Endothelial cell of umbilical vein (primary cell): ENCODE measurements around the gene EIF4B. TPM values are rescaled to one million over a fixed set of nuclear protein-coding genes. Genes with fewer than 3 reads are reported as not detected.

Source experiments
- BruUV-seq: library from RNA; stranded (reverse); fragments of 400-500 nt; replicated peaks from 2 replicates; lab custom pipeline; 2021; lab: Mats Ljungman, UMichigan
- CTCF ChIA-PET: fragments of 300-600, 350-600 bp; sonication (Branson Sonifier 250); formaldehyde crosslinking; loops from one replicate; lab custom pipeline; 2021; ENCODE audit warnings: antibody characterized with exemption, inconsistent platforms; lab: Charles Lee
- POLR2A ChIA-PET: fragments of 300-600, 350-600 bp; sonication (Branson Sonifier 250); formaldehyde crosslinking; loops from one replicate; lab custom pipeline; 2021; ENCODE audit warnings: antibody characterized with exemption, inconsistent platforms; lab: Charles Lee
- DNase-seq: peaks from one replicate; pipeline ENCODE4 v3.0.0-alpha.2; 2011; ENCODE audit warnings: low read depth, low spot score
- FAIRE-seq: peaks from 2 replicates; lab custom pipeline; 2011; peaks lifted over from hg19 to GRCh38; lab: Jason Lieb, UNC
- H2AFZ ChIP-seq: 2 replicates; pipeline ENCODE4 v1.6.0; 2012; ENCODE audit warnings: low read depth, low read length, control low read depth, inconsistent platforms
- H3K27ac ChIP-seq: 2 replicates; pipeline ENCODE4 v1.5.1; 2011; ENCODE audit warnings: low read depth, mild to moderate bottlenecking, control low read depth, low read length, moderate library complexity; ENCODE audit not compliant: insufficient read depth
- H3K27me3 ChIP-seq, 2 experiments: 2 replicates each; pipeline versions ENCODE4 v1.6.0 to v1.6.1; 2011; ENCODE audit warnings: low read length in 2 of 2, mixed read lengths in 1 of 2; ENCODE audit not compliant: control insufficient read depth in 2 of 2, insufficient read depth in 2 of 2
- H3K36me3 ChIP-seq, 2 experiments: 2 replicates in 1 of 2; 3 replicates in 1 of 2; pipeline ENCODE4 v1.5.1; 2011; ENCODE audit warnings: low read length in 2 of 2, mild to moderate bottlenecking in 1 of 2, moderate library complexity in 1 of 2; ENCODE audit not compliant: control insufficient read depth in 2 of 2, insufficient read depth in 2 of 2; ENCODE audit errors: extremely low read depth in 1 of 2
- H3K4me1 ChIP-seq: 3 replicates; pipeline ENCODE4 v1.5.1; 2011; ENCODE audit warnings: mild to moderate bottlenecking, low read length; ENCODE audit not compliant: control insufficient read depth, insufficient read depth; ENCODE audit errors: extremely low read depth
- H3K4me2 ChIP-seq: 2 replicates; pipeline ENCODE4 v1.6.1; 2011; ENCODE audit warnings: low read length, control low read depth, mixed read lengths; ENCODE audit not compliant: insufficient read depth
- H3K4me3 ChIP-seq, 3 experiments: fragments of 200-600 bp in 1 of 3; sonication (generic), shearing (Covaris generic) in 1 of 3; replicated peaks in 1 of 3; 2 replicates each; pipeline ENCODE4 v1.5.1; 2011 to 2016; ENCODE audit warnings: control low read depth in 3 of 3, low read length in 3 of 3, mild to moderate bottlenecking in 2 of 3, inconsistent platforms in 1 of 3, low read depth in 1 of 3, moderate library complexity in 1 of 3; ENCODE audit not compliant: insufficient read depth in 1 of 3
- H3K79me2 ChIP-seq: 2 replicates; pipeline ENCODE4 v1.6.0; 2012; ENCODE audit warnings: low read length, inconsistent platforms; ENCODE audit not compliant: control insufficient read depth, insufficient read depth
- H3K9ac ChIP-seq: replicated peaks from 2 replicates; pipeline ENCODE3; 2011; ENCODE audit warnings: low read length, control low read depth; ENCODE audit not compliant: insufficient read depth; ENCODE audit errors: extremely low read depth
- H3K9me1 ChIP-seq: replicated peaks from 3 replicates; pipeline ENCODE4 v1.6.0; 2011; ENCODE audit warnings: mild to moderate bottlenecking, low read length; ENCODE audit not compliant: control insufficient read depth, insufficient read depth; ENCODE audit errors: extremely low read depth
- H3K9me3 ChIP-seq: replicated peaks from 2 replicates; pipeline ENCODE4 v1.5.1; 2012; ENCODE audit warnings: low read length, inconsistent platforms; ENCODE audit not compliant: control insufficient read depth, insufficient read depth
- H4K20me1 ChIP-seq: replicated peaks from 2 replicates; pipeline ENCODE3; 2011; ENCODE audit warnings: mild to moderate bottlenecking, low read length; ENCODE audit not compliant: control insufficient read depth, insufficient read depth; ENCODE audit errors: extremely low read depth
- CTCF ChIP-seq, 2 donors: IDR thresholded peaks; 1 replicate in 1 of 2; 2 replicates in 1 of 2; pipeline ENCODE4 v1.5.1; 2011; ENCODE audit warnings: low read length in 2 of 2, mild to moderate bottlenecking in 2 of 2, moderate library complexity in 2 of 2, control low read depth in 1 of 2, inconsistent platforms in 1 of 2, low read depth in 1 of 2; ENCODE audit not compliant: insufficient read depth in 1 of 2; ENCODE audit errors: extremely low read depth in 1 of 2
- EZH2 ChIP-seq: IDR thresholded peaks from 2 replicates; pipeline ENCODE4 v1.6.1; 2012; ENCODE audit warnings: borderline replicate concordance, low read depth, mild to moderate bottlenecking, moderate library complexity, low read length, inconsistent platforms; ENCODE audit not compliant: severe bottlenecking
- FOS ChIP-seq: IDR thresholded peaks from 2 replicates; pipeline ENCODE4 v1.6.1; 2011; ENCODE audit warnings: mild to moderate bottlenecking, low read length, moderate library complexity, borderline replicate concordance; ENCODE audit not compliant: insufficient read depth
- GATA2 ChIP-seq: IDR thresholded peaks from 2 replicates; pipeline ENCODE4 v1.7.0; 2011; ENCODE audit warnings: low read depth, mild to moderate bottlenecking, moderate library complexity, mixed read lengths, low read length; ENCODE audit not compliant: insufficient read length, insufficient read depth
- JUN ChIP-seq: IDR thresholded peaks from 2 replicates; pipeline ENCODE4 v1.6.1; 2011; ENCODE audit warnings: borderline replicate concordance, low read depth; ENCODE audit not compliant: insufficient read length, insufficient read depth
- MAX ChIP-seq: IDR thresholded peaks from 2 replicates; pipeline ENCODE4 v1.6.1; 2011; ENCODE audit not compliant: insufficient read depth, insufficient read length
- MYC ChIP-seq: IDR thresholded peaks from one replicate; pipeline ENCODE4 v1.6.1; 2011; ENCODE audit warnings: mild to moderate bottlenecking, low read depth, low read length
- POLR2A ChIP-seq: IDR thresholded peaks from 2 replicates; pipeline ENCODE4 v1.6.1; 2012; ENCODE audit warnings: low read depth, mild to moderate bottlenecking, control low read depth, low read length
- POLR2AphosphoS5 ChIP-seq: IDR thresholded peaks from 2 replicates; pipeline ENCODE4 v1.6.1; 2012; ENCODE audit warnings: low read depth, mild to moderate bottlenecking, control low read depth, low read length, moderate library complexity; ENCODE audit not compliant: insufficient read depth
- dilution Hi-C: fragments of 300-500 bp; cut with MboI; formaldehyde crosslinking; loops from one replicate; pipeline ENCODE4 v1.15.0; 2019; ENCODE audit warnings: low sequenced_read_pairs; ENCODE audit not compliant: extremely low pct_ligation_motif_present
- intact Hi-C: fragments of 100-400 bp; cut with micrococcal nuclease; formaldehyde crosslinking; loops from one replicate; pipeline ENCODE4 v1.10.0; 2022
- polyA plus RNA-seq, 4 experiments: library from polyadenylated mRNA; depleted of rRNA in 3 of 4; stranded (reverse) in 3 of 4; unstranded in 1 of 4; fragments of >200 nt; gene quantifications; 2 replicates each; pipeline versions ENCODE4 v1.2.1 to v1.2.3, GENCODE V29; 2011 to 2012; ENCODE audit warnings: missing spikeins in 1 of 4
- total RNA-seq: library from RNA; stranded (reverse); gene quantifications from 2 replicates; pipeline ENCODE4 v1.2.3, GENCODE V29; 2021

EIF4B gene
- total and polyA plus RNA-seq, 2 donors (not counting 3 experiments of a cell fraction or from before 2014, with no cell fraction given) = 233 to 382 TPM

- H2AFZ ChIP-seq = no peak overlapping the region
- H3K4me1 ChIP-seq = peaks cover 30% of the 10 kb centered on the region
- H3K9me3 ChIP-seq = no peaks in the 10 kb centered on the region
- no peaks in the 10 kb centered on the region for H4K20me1 ChIP-seq
- H3K79me2 ChIP-seq = no peaks in the 10 kb centered on the region
- BruUV-seq = no TSS peak
- no peaks in the 10 kb centered on the region for H3K9me1 ChIP-seq
- TF ChIP-seq POLR2A = no peak
- no peak for TF ChIP-seq MYC
- no peak for TF ChIP-seq GATA2
- no peak for TF ChIP-seq EZH2
- no peak for TF ChIP-seq POLR2AphosphoS5
- no peak for TF ChIP-seq MAX
- no peak for TF ChIP-seq JUN
- TF ChIP-seq CTCF (IDR thresholded peaks at IDR 0.05; ENCODE audit: extremely low read depth in 1 of 2, insufficient read depth in 1 of 2, low read depth in 1 of 2, low read length in 2 of 2) = no peak
- no peak for TF ChIP-seq FOS
- ChIA-PET CTCF (interaction anchor here (1.4 to 4.3 kb wide), 6 partner anchors 9 to 158 kb away, joined by 4 to 40 read pairs (median 20); partner anchors contain the start of genes SPRYD3 and TNS2), POLR2A (no interaction called here)
- no peak overlapping the region for H3K27ac ChIP-seq
- no peak overlapping the region for H3K9ac ChIP-seq
- H3K36me3 ChIP-seq = peaks cover 18 to 28% of the 10 kb centered on the region in 2 experiments
- no peak overlapping the region for H3K4me2 ChIP-seq
- dilution Hi-C loops = no loop called here
- no peak for DNase-seq
- H3K4me3 ChIP-seq = no peak overlapping the region
- intact Hi-C loops = no loop called here
- H3K27me3 ChIP-seq = no peaks in the 10 kb centered on the region
- FAIRE-seq = no peak
These were observed 33.6 kb downstream of the EIF4B start for GRCh38 chr12:53039851-53040250.
